Ovary (tissue), 9 donors: ENCODE results near the gene MASP2. TPM values are rescaled to one million over a fixed set of nuclear protein-coding genes. Genes with fewer than 3 reads are reported as not detected.
"Not testable (repeated sequence)": the region's sequence is repeated elsewhere in the genome, so short reads cannot be mapped to it uniquely, and the experiment has no call there.

Experiments used
- DNase-seq, 5 donors: peaks; one replicate each; pipeline ENCODE4 v3.0.0-alpha.2; 2019 to 2020
- H3K27ac ChIP-seq, 2 donors: fragments of 200-600 bp; one replicate each; pipeline versions ENCODE4 v1.5.1 to v1.8.0; 2019 to 2022
- H3K27me3 ChIP-seq: fragments of 200-600 bp; one replicate; pipeline ENCODE4 v1.8.0; 2022
- H3K36me3 ChIP-seq: fragments of 200-600 bp; sonication (generic); one replicate; pipeline ENCODE4 v1.5.1; 2019
- H3K4me1 ChIP-seq: one replicate; pipeline ENCODE4 v1.8.1; 2013; ENCODE audit warnings: mild to moderate bottlenecking, moderate library complexity; ENCODE audit not compliant: insufficient read depth
- H3K4me3 ChIP-seq: fragments of 200-600 bp; sonication (generic); one replicate; pipeline ENCODE4 v1.5.1; 2017
- H3K9me3 ChIP-seq, 2 donors: fragments of 200-600 bp in 1 of 2; sonication (generic) in 1 of 2; one replicate each; pipeline versions ENCODE4 v1.5.1 to v1.8.1; 2013 to 2019; ENCODE audit warnings: mild to moderate bottlenecking in 1 of 2, moderate library complexity in 1 of 2
- EP300 ChIP-seq: sonication (generic); formaldehyde crosslinking; IDR thresholded peaks from one replicate; pipeline ENCODE4 v1.6.1; 2017; ENCODE audit warnings: antibody characterized with exemption
- POLR2A ChIP-seq: fragments of 450-650 bp; IDR thresholded peaks from one replicate; pipeline ENCODE4 v1.6.1; 2017; ENCODE audit warnings: antibody characterized with exemption, mild to moderate bottlenecking, moderate library complexity
- WGBS, 3 donors: extraction: QIAGEN DNeasy Blood & Tissue Kit in 1 of 3; methylation state at CpG; one replicate each; pipeline versions ENCODE4 v1.1.5 to v1.1.7; 2013 to 2017; 5-methylcytosine and 5-hydroxymethylcytosine counted together
- intact Hi-C, 4 donors: fragments of 100-400 bp; cut with DNase I; formaldehyde crosslinking; loops; one replicate each; pipeline versions ENCODE4 v1.11.0 to v1.15.1; 2022 to 2023
- polyA plus RNA-seq, 2 donors: library from polyadenylated mRNA; stranded (reverse); fragments of 200-250 nt in 1 of 2; fragments of 350-450 nt in 1 of 2; fragmentation: Illumina TruSeq in 1 of 2; extraction: RNeasy Lipid Tissue Mini Kit (QIAGEN cat#74804) in 1 of 2; gene quantifications; one replicate each; pipeline ENCODE4 v1.2.3, GENCODE V29; 2013 to 2014
- total RNA-seq, 7 donors: library from RNA; depleted of rRNA in 2 of 7; stranded (reverse); fragments of >200 nt in 2 of 7; fragmentation: NEBNext Ultra II Directional in 3 of 7; extraction: Animal tissue kit (Norgen Biotek cat#: 25700) in 3 of 7; gene quantifications; one replicate each; pipeline versions ENCODE4 v1.1.0 to v1.2.4, GENCODE V29; 2016 to 2023
- TF ChIP-seq, protein P1 (sequence below), 3 donors: fragments of 450-650 bp in 2 of 3; fragments of 200-600 bp in 1 of 3; IDR thresholded peaks; one replicate each; pipeline versions ENCODE4 v1.5.1 to v1.8.0; 2016 to 2022; ENCODE audit warnings: antibody characterized with exemption in 3 of 3, mild to moderate bottlenecking in 1 of 3
- donor health status: DM: no; HTN: no; CAD: no; lungs with moderate emphysema.
- donor health status: DM: no; HTN: no; CAD: no.
- donor health status: Bipolar disorder and iron deficiency.
- donor health status: DM: yes; HTN: yes; CAD: no.
- donor health status: DM: no; HTN: no; CAD: no.
- donor health status: DM: yes; HTN: yes; CAD: no.

Gene MASP2
- total and polyA plus RNA-seq, 9 donors, result 0.08 to 0.10 TPM; not detected in 7

GRCh38 chr1:11024154-11024873 lies 22.7 kb downstream of the MASP2 start:
- TF ChIP-seq EP300 (no peak), POLR2A (no peak)
- TF ChIP-seq, protein P1, sequence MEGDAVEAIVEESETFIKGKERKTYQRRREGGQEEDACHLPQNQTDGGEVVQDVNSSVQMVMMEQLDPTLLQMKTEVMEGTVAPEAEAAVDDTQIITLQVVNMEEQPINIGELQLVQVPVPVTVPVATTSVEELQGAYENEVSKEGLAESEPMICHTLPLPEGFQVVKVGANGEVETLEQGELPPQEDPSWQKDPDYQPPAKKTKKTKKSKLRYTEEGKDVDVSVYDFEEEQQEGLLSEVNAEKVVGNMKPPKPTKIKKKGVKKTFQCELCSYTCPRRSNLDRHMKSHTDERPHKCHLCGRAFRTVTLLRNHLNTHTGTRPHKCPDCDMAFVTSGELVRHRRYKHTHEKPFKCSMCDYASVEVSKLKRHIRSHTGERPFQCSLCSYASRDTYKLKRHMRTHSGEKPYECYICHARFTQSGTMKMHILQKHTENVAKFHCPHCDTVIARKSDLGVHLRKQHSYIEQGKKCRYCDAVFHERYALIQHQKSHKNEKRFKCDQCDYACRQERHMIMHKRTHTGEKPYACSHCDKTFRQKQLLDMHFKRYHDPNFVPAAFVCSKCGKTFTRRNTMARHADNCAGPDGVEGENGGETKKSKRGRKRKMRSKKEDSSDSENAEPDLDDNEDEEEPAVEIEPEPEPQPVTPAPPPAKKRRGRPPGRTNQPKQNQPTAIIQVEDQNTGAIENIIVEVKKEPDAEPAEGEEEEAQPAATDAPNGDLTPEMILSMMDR (IDR thresholded peaks at IDR 0.05), result no peak
- 83 to 95% (median 89%) methylated on average over 3 of the region's 3 CpGs for WGBS, 3 donors
- H3K9me3 ChIP-seq, result no peaks in the 10 kb centered on the region
- no peak overlapping the region for H3K27ac ChIP-seq
- H3K4me1 ChIP-seq, result no peaks in the 10 kb centered on the region
- intact Hi-C loops, result no loop called here
- H3K36me3 ChIP-seq, result no peaks in the 10 kb centered on the region
- no peaks in the 10 kb centered on the region for H3K27me3 ChIP-seq
- no peak overlapping the region for H3K4me3 ChIP-seq
- no peak for DNase-seq

DNA sequence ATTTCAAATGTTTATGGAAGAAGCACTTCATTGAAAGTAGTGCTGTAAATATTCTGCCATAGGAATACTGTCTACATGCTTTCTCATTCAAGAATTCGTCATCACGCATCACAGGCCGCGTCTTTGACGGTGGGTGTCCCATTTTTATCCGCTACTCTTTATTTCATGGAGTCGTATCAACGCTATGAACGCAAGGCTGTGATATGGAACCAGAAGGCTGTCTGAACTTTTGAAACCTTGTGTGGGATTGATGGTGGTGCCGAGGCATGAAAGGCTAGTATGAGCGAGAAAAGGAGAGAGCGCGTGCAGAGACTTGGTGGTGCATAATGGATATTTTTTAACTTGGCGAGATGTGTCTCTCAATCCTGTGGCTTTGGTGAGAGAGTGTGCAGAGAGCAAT lies 23.8 kb downstream of the MASP2 start:
- no peak overlapping the region for H3K27ac ChIP-seq
- no peaks in the 10 kb centered on the region for H3K27me3 ChIP-seq
- H3K4me1 ChIP-seq, result no peaks in the 10 kb centered on the region
- H3K9me3 ChIP-seq, result no peaks in the 10 kb centered on the region
- no peak overlapping the region for H3K4me3 ChIP-seq
- no peaks in the 10 kb centered on the region for H3K36me3 ChIP-seq
- TF ChIP-seq POLR2A (no peak), EP300 (no peak)
- TF ChIP-seq, protein P1 (IDR thresholded peaks at IDR 0.05), result no peak
- intact Hi-C loops, result no loop called here
- 90 to 95% (median 93%) methylated on average over 14 of the region's 14 CpGs for WGBS, 3 donors
- no peak for DNase-seq

DNA sequence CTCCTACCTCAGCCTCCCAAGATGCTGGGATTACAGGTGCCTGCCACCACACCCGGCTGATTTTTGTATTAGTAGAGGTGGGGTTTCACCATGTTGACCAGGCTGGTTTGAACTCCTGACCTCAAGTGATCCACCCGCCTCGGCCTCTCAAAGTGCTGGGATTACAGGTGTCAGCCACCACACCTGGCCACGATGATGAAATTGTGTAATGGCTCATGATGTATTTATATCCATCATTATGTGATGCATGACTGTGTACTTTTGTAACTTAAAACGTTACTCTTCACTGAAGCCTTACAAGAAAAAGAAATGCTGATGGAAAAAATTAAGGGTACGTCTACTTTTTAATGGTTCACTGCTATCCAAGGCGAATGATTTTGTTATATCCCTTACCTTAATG lies 27.1 kb downstream of the MASP2 start:
- no peaks in the 10 kb centered on the region for H3K4me1 ChIP-seq

GRCh38 chr1:11019358-11019757 lies 27.7 kb downstream of the MASP2 start:
- 82 to 86% (median 86%) methylated on average over 8 of the region's 8 CpGs for WGBS, 3 donors
- intact Hi-C loops, H3K4me1 ChIP-seq: not testable (repeated sequence)

More for the DNA sequence above, 27.1 kb downstream of the MASP2 start:
- TF ChIP-seq, protein P1 (IDR thresholded peaks at IDR 0.05), result no peak
- no peak for TF ChIP-seq POLR2A
- Histone ChIP-seq H3K27ac (no peak overlapping the region), H3K27me3 (no peaks in the 10 kb centered on the region), H3K4me3 (no peak overlapping the region), H3K36me3 (no peaks in the 10 kb centered on the region), H3K9me3 (no peaks in the 10 kb centered on the region)
- 88 to 91% (median 90%) methylated on average over 7 of the region's 7 CpGs for WGBS, 3 donors
- DNase-seq, result no peak
- intact Hi-C loops, result no loop called here

GRCh38 chr1:11013160-11013531 lies 33.9 kb downstream of the MASP2 start:
- H3K4me3 ChIP-seq, result peak overlapping the region; percentile 63
- no peak for DNase-seq
- TF ChIP-seq POLR2A, result no peak
- TF ChIP-seq, protein P1 (IDR thresholded peaks at IDR 0.05), result no peak
- TF ChIP-seq EP300, result no peak
- no peaks in the 10 kb centered on the region for H3K9me3 ChIP-seq
- H3K36me3 ChIP-seq, result no peaks in the 10 kb centered on the region
- H3K27me3 ChIP-seq, result no peaks in the 10 kb centered on the region
- H3K4me1 ChIP-seq, result peaks cover 7% of the 10 kb centered on the region
- intact Hi-C loops, result no loop called here
- 1 to 2% (median 2%) methylated on average over 11 of the region's 11 CpGs for WGBS, 3 donors
- peak overlapping the region; percentile 72 to 88 for H3K27ac ChIP-seq

More at GRCh38 chr1:11019358-11019757, 27.7 kb downstream of the MASP2 start:
- H3K27ac ChIP-seq, H3K27me3 ChIP-seq, H3K9me3 ChIP-seq, H3K4me3 ChIP-seq, DNase-seq, H3K36me3 ChIP-seq: not testable (repeated sequence)
